Activated T-cell treated with anti-CD3 and anti-CD28 coated beads, Interleukin-2, amount 50 U/mL, for 72 hours (primary cell): Measurements from ENCODE around the gene ECD. TPM values are rescaled to one million over a fixed set of nuclear protein-coding genes. Genes with fewer than 3 reads are reported as not detected.

Experiments used
- ATAC-seq, 2 donors: fragments of 150-1000 bp; cut with Tn5 transposase; replicated peaks in 1 of 2; 2 replicates each; pipeline ENCODE4 v1.10.0; 2021; ENCODE audit warnings: moderate library complexity in 2 of 2, mild to moderate bottlenecking in 1 of 2
- DNase-seq, 2 donors: peaks; one replicate each; pipeline ENCODE4 v3.0.0; 2021 to 2022; ENCODE audit warnings: mixed read lengths in 1 of 2
- H3K27ac Mint-ChIP-seq: one replicate; pipeline ENCODE4 v1.8.0; 2022; ENCODE audit warnings: mild to moderate bottlenecking, moderate library complexity, mixed read lengths
- H3K27me3 Mint-ChIP-seq: one replicate; pipeline ENCODE4 v1.8.0; 2022; ENCODE audit warnings: low read depth, mixed read lengths
- H3K36me3 Mint-ChIP-seq, 2 donors: one replicate each; pipeline ENCODE4 v1.8.0; 2022; ENCODE audit warnings: mixed read lengths in 2 of 2, mild to moderate bottlenecking in 1 of 2; ENCODE audit not compliant: insufficient read depth in 2 of 2
- H3K4me1 Mint-ChIP-seq: one replicate; pipeline ENCODE4 v1.8.0; 2022; ENCODE audit warnings: low read depth, mixed read lengths
- H3K4me3 Mint-ChIP-seq, 2 donors: one replicate each; pipeline ENCODE4 v1.8.0; 2022; ENCODE audit warnings: mild to moderate bottlenecking in 2 of 2, mixed read lengths in 2 of 2, moderate library complexity in 2 of 2
- H3K9me3 Mint-ChIP-seq, 2 donors: one replicate each; pipeline ENCODE4 v1.8.0; 2022; ENCODE audit warnings: mixed read lengths in 2 of 2
- total RNA-seq, 2 donors: library from RNA; stranded (reverse); gene quantifications; one replicate each; pipeline ENCODE4 v1.2.3, GENCODE V29; 2022

Gene ECD
- total RNA-seq, 2 donors from 2014 or later = 31.9 to 32.8 TPM

DNA sequence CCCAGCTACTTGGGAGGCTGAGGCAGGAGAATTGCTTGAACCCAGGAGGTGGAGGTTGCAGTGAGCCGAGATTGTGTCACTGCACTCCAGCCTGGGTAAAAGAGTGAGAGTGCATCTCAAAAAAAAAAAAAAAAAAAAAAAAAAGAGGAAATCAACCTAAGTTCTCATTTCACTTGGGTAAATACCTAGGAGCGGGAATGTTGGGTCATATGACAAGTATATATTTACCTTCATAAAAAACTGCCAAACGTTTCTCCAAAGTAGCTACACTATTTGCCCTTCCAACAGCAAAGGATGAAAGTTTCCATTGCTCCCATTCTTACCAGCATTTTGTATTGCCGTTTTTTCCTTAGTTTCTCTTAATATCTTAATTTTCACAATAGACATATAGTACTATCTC is 81.0 kb downstream of the ECD start:
- Mint-ChIP-seq H3K4me3 (no peak overlapping the region), H3K27me3 (no peaks in the 10 kb centered on the region), H3K4me1 (peaks cover 21% of the 10 kb centered on the region), H3K27ac (no peak overlapping the region), H3K9me3 (no peaks in the 10 kb centered on the region), H3K36me3 (no peaks in the 10 kb centered on the region)
- DNase-seq = no peak
- no peak for ATAC-seq

DNA sequence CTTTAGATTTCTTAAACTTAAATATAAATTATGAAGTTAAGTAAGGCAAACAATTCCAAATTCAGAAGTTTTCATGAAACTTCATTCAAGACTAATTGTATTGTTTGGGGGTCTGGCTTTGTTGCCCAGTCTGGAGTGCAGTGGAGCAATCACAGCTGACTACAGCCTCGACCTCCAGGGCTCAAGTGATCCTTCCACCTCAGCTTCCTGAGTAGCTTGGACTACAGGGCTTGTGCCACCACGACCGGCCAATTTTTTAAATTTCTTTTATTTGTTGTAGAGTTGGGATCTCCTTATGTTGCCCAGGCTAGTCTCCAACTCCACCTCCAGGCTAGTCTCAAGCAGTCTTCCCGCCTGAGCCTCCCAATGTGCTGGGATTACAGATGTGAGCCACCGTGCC is 83.6 kb downstream of the ECD start:
- Mint-ChIP-seq H3K27ac (no peak overlapping the region), H3K4me3 (no peak overlapping the region), H3K27me3 (no peaks in the 10 kb centered on the region), H3K9me3 (no peaks in the 10 kb centered on the region), H3K36me3 (no peaks in the 10 kb centered on the region), H3K4me1 (peaks cover 22% of the 10 kb centered on the region)
- DNase-seq (no peak), ATAC-seq (no peak)

Other genes starting within 250 kb of the ECD start
- not detected for gene PLA2G12B, start 213.2 kb downstream of the ECD start, total RNA-seq
- gene P4HA1, start 71.1 kb downstream of the ECD start, total RNA-seq = 10 to 100 TPM; 20.5 to 28.8 TPM
- 1 to 10 TPM in 1 of 2 donors, under 1 TPM in 1; 0.60 to 1.3 TPM for gene NUDT13, start 57.6 kb downstream of the ECD start, total RNA-seq
- gene FAM149B1, start 111 bp upstream of the ECD start, total RNA-seq = 10 to 100 TPM; 13.9 to 16.1 TPM
- gene DNAJC9, start 79.2 kb upstream of the ECD start, total RNA-seq = 10 to 100 TPM; 37.2 to 41.2 TPM
- 100 to 1,000 TPM; 122 to 129 TPM for gene MRPS16, start 84.6 kb upstream of the ECD start, total RNA-seq
- 1 to 10 TPM in 1 of 2 donors, under 1 TPM in 1; 0.95 to 1.1 TPM for gene CFAP70, start 190.9 kb upstream of the ECD start, total RNA-seq
- gene ANXA7, start 246.1 kb upstream of the ECD start, total RNA-seq = 100 to 1,000 TPM; 108 to 123 TPM